SK-N-SH treated with all-trans-retinoic acid at 6 μM for 48 hours (cell line): Measurements from ENCODE around the gene PPP1R2.

Experiments used
- ARNTL ChIP-seq: fragments of 450-650 bp; formaldehyde crosslinking; IDR thresholded peaks from 2 replicates; pipeline ENCODE4 v1.5.0; 2020; ENCODE audit warnings: low read depth, mild to moderate bottlenecking, moderate library complexity, borderline replicate concordance
- BACH2 ChIP-seq: fragments of 250-450 bp; sonication (Bioruptor Pico); IDR thresholded peaks from 2 replicates; pipeline ENCODE4 v1.9.0; 2021; ENCODE audit warnings: mild to moderate bottlenecking, borderline replicate concordance
- CREB5 ChIP-seq: fragments of 250-450 bp; sonication (Bioruptor Pico); IDR thresholded peaks from 2 replicates; pipeline ENCODE4 v1.5.1; 2020; ENCODE audit warnings: low read depth, mild to moderate bottlenecking, moderate library complexity
- CSDC2 ChIP-seq: fragments of 250-450 bp; sonication (Bioruptor Pico); IDR thresholded peaks from 2 replicates; pipeline ENCODE4 v1.5.0; 2020; ENCODE audit warnings: mild to moderate bottlenecking, moderate library complexity
- GLIS3 ChIP-seq: fragments of 250-450 bp; sonication (Bioruptor Pico); IDR thresholded peaks from 2 replicates; pipeline ENCODE4 v1.5.0; 2020; ENCODE audit warnings: mild to moderate bottlenecking, moderate library complexity
- ISL1 ChIP-seq: fragments of 250-450 bp; sonication (Bioruptor Pico); IDR thresholded peaks from 2 replicates; pipeline ENCODE4 v2.1.2; 2022; ENCODE audit warnings: mild to moderate bottlenecking, moderate library complexity
- OSR1 ChIP-seq: fragments of 250-450 bp; sonication (Bioruptor Pico); IDR thresholded peaks from 2 replicates; pipeline ENCODE4 v1.8.0; 2022; ENCODE audit warnings: moderate library complexity, mild to moderate bottlenecking, inconsistent platforms
- PATZ1 ChIP-seq: fragments of 250-450 bp; sonication (Bioruptor Pico); IDR thresholded peaks from 2 replicates; pipeline ENCODE4 v1.8.0; 2020; ENCODE audit warnings: mild to moderate bottlenecking, moderate library complexity, borderline replicate concordance
- PPARA ChIP-seq: fragments of 250-450 bp; sonication (Bioruptor Pico); IDR thresholded peaks from 2 replicates; pipeline ENCODE4 v1.5.0; 2020; ENCODE audit warnings: mild to moderate bottlenecking, borderline replicate concordance
- RARB ChIP-seq: fragments of 250-450 bp; sonication (Bioruptor Pico); IDR thresholded peaks from 2 replicates; pipeline ENCODE4 v1.8.0; 2021; ENCODE audit warnings: mild to moderate bottlenecking, moderate library complexity
- ZC3H10 ChIP-seq: fragments of 250-450 bp; sonication (Bioruptor Pico); IDR thresholded peaks from 2 replicates; pipeline ENCODE4 v1.5.1; 2021; ENCODE audit warnings: mild to moderate bottlenecking, moderate library complexity
- ZFP3 ChIP-seq: fragments of 250-450 bp; sonication (Bioruptor Pico); IDR thresholded peaks from 2 replicates; pipeline ENCODE4 v1.5.0; 2020; ENCODE audit warnings: mild to moderate bottlenecking, moderate library complexity
- ZFP30 ChIP-seq: fragments of 450-650 bp; formaldehyde crosslinking; IDR thresholded peaks from 2 replicates; pipeline ENCODE4 v1.5.0; 2022; ENCODE audit warnings: mild to moderate bottlenecking, moderate library complexity
- ZNF8 ChIP-seq: fragments of 450-650 bp; formaldehyde crosslinking; IDR thresholded peaks from 2 replicates; pipeline ENCODE4 v1.5.0; 2020; ENCODE audit warnings: mild to moderate bottlenecking, moderate library complexity

GRCh38 chr3:195511136-195511535 is 32.0 kb downstream of the PPP1R2 start:
- TF ChIP-seq ARNTL (CRISPR knock-in tag) (no peak), CSDC2 (CRISPR knock-in tag) (no peak), CREB5 (CRISPR knock-in tag) (no peak), ZFP30 (no peak), GLIS3 (CRISPR knock-in tag) (no peak), PATZ1 (CRISPR knock-in tag) (no peak), ISL1 (CRISPR knock-in tag) (no peak), ZC3H10 (CRISPR knock-in tag) (no peak), ZFP3 (CRISPR knock-in tag) (no peak), PPARA (CRISPR knock-in tag) (no peak), ZNF8 (no peak), BACH2 (CRISPR knock-in tag) (no peak), RARB (CRISPR knock-in tag) (no peak), OSR1 (no peak)
